AG04450 (cell line): ENCODE results near the gene LRRC51. TPM values are rescaled to one million over a fixed set of nuclear protein-coding genes. Genes with fewer than 3 reads are reported as not detected.

Experiments
- CTCF ChIA-PET: fragments of 300-600, 350-600 bp; formaldehyde crosslinking; extraction: SDS; loops from one replicate; lab custom pipeline; 2022; ENCODE audit warnings: antibody characterized with exemption, inconsistent platforms; lab: Charles Lee
- POLR2A ChIA-PET: fragments of 350-600 bp; formaldehyde crosslinking; extraction: SDS; loops from one replicate; lab custom pipeline; 2021; ENCODE audit warnings: antibody characterized with exemption, inconsistent platforms; lab: Yijun Ruan, JAX
- DNase-seq: peaks from one replicate; pipeline ENCODE4 v3.0.0-alpha.2; 2011; ENCODE audit warnings: low read depth, low spot score
- H3K27ac ChIP-seq: one replicate; pipeline ENCODE4 v1.5.1; 2012; ENCODE audit warnings: low read depth, low read length, control low read depth
- H3K27me3 ChIP-seq: one replicate; pipeline ENCODE4 v1.6.0; 2012; ENCODE audit warnings: low read length; ENCODE audit not compliant: control insufficient read depth, insufficient read depth
- H3K4me3 ChIP-seq: 2 replicates; pipeline ENCODE4 v1.5.1; 2011; ENCODE audit warnings: mild to moderate bottlenecking, low read depth, low read length, control low read depth
- H3K9me3 ChIP-seq: 2 replicates; pipeline ENCODE4 v1.5.1; 2012; ENCODE audit warnings: low read length; ENCODE audit not compliant: control insufficient read depth, insufficient read depth
- CTCF ChIP-seq: IDR thresholded peaks from 2 replicates; pipeline ENCODE4 v1.5.1; 2011; ENCODE audit warnings: low read depth, low read length, control low read depth, inconsistent platforms
- polyA plus RNA-seq: library from polyadenylated mRNA; depleted of rRNA; stranded (reverse); fragments of >200 nt; gene quantifications from 2 replicates; pipeline ENCODE4 v1.2.3, GENCODE V29; 2011

The LRRC51 gene
- polyA plus RNA-seq, 1 experiment = 8.6 TPM

- DNase-seq = no peak
- POLR2A ChIA-PET = interaction anchor here (0.6 kb wide), 1 partner anchor 51 kb away, joined by 3 read pairs; no protein-coding TSS in a partner anchor
- no peak for TF ChIP-seq CTCF
- CTCF ChIA-PET = interaction anchor here (1.0 kb wide), 1 partner anchor 37 kb away, joined by 3 read pairs; no protein-coding TSS in a partner anchor
- H3K27ac ChIP-seq = no peak overlapping the region
- no peak overlapping the region for H3K4me3 ChIP-seq
- H3K27me3 ChIP-seq = no peaks in the 10 kb centered on the region
- H3K9me3 ChIP-seq = no peaks in the 10 kb centered on the region
Measured at GRCh38 chr11:72061739-72062396, 18.8 kb upstream of the LRRC51 start.

- Histone ChIP-seq H3K4me3 (no peak overlapping the region), H3K27me3 (no peaks in the 10 kb centered on the region), H3K27ac (peak overlapping the region; percentile 3), H3K9me3 (no peaks in the 10 kb centered on the region)
- CTCF ChIA-PET = interaction anchor here (1.3 to 1.7 kb wide), 2 partner anchors 24 to 42 kb away, joined by 6 to 16 read pairs; no protein-coding TSS in a partner anchor
- no peak for TF ChIP-seq CTCF
- POLR2A ChIA-PET = interaction anchor here (0.9 to 1.1 kb wide), 2 partner anchors 23 to 26 kb away, joined by 3 to 8 read pairs; no protein-coding TSS in a partner anchor
- no peak for DNase-seq
Measured at GRCh38 chr11:72066855-72067254, 13.8 kb upstream of the LRRC51 start.

- no peak overlapping the region for H3K4me3 ChIP-seq
- TF ChIP-seq CTCF = no peak
- H3K27me3 ChIP-seq = no peaks in the 10 kb centered on the region
- DNase-seq = no peak
- H3K27ac ChIP-seq = peak overlapping the region; percentile 3
- CTCF ChIA-PET = interaction anchor here (0.6 to 1.7 kb wide), 3 partner anchors 24 to 86 kb away, joined by 6 to 16 read pairs (median 10); no protein-coding TSS in a partner anchor
- POLR2A ChIA-PET = interaction anchor here (0.9 to 1.1 kb wide), 2 partner anchors 23 to 27 kb away, joined by 3 to 8 read pairs; no protein-coding TSS in a partner anchor
- no peaks in the 10 kb centered on the region for H3K9me3 ChIP-seq
Measured at GRCh38 chr11:72067266-72067665, 13.4 kb upstream of the LRRC51 start.

GRCh38 chr11:72067676-72068075, 13.0 kb upstream of the LRRC51 start:
- no peaks in the 10 kb centered on the region for H3K9me3 ChIP-seq
- H3K27ac ChIP-seq = no peak overlapping the region
- POLR2A ChIA-PET = interaction anchor here (1.1 kb wide), 1 partner anchor 27 kb away, joined by 3 read pairs; no protein-coding TSS in a partner anchor
- H3K27me3 ChIP-seq = no peaks in the 10 kb centered on the region
- DNase-seq = no peak
- TF ChIP-seq CTCF = no peak
- CTCF ChIA-PET = interaction anchor here (0.6 to 1.7 kb wide), 4 partner anchors 23 to 113 kb away, joined by 4 to 16 read pairs (median 8); no protein-coding TSS in a partner anchor
- no peak overlapping the region for H3K4me3 ChIP-seq

GRCh38 chr11:72069200-72069599, 11.4 kb upstream of the LRRC51 start:
- no peak for DNase-seq
- ChIA-PET POLR2A (interaction anchor here (0.6 to 1.1 kb wide), 2 partner anchors 28 to 87 kb away, joined by 3 to 5 read pairs; no protein-coding TSS in a partner anchor), CTCF (no interaction called here)
- Histone ChIP-seq H3K9me3 (no peaks in the 10 kb centered on the region), H3K27me3 (no peaks in the 10 kb centered on the region), H3K4me3 (peak overlapping the region; percentile 25), H3K27ac (peak overlapping the region; percentile 62)
- no peak for TF ChIP-seq CTCF
